Measurements from ENCODE around the gene RPTOR.

RPTOR gene

GRCh38 chr17:80941171-80941570 lies 396.5 kb downstream of the RPTOR start:
- no peak for TF ChIP-seq CTCF (IDR thresholded peaks at IDR 0.05; ENCODE audit: control insufficient read depth, insufficient read depth, low read depth, low read length, missing control alignments)
- DNase-seq (ENCODE audit: low read depth) = no peak
- no peak overlapping the region for H3K4me3 ChIP-seq (ENCODE audit: control insufficient read depth, low read depth, low read length)

- no peak for DNase-seq (ENCODE audit: low read depth)
- no peak for TF ChIP-seq CTCF (IDR thresholded peaks at IDR 0.05; ENCODE audit: control insufficient read depth, insufficient read depth, low read depth, low read length, missing control alignments)
- no peak overlapping the region for H3K4me3 ChIP-seq (ENCODE audit: control insufficient read depth, low read depth, low read length)
Observed at GRCh38 chr17:80941743-80942422, 397.2 kb downstream of the RPTOR start.

DNA sequence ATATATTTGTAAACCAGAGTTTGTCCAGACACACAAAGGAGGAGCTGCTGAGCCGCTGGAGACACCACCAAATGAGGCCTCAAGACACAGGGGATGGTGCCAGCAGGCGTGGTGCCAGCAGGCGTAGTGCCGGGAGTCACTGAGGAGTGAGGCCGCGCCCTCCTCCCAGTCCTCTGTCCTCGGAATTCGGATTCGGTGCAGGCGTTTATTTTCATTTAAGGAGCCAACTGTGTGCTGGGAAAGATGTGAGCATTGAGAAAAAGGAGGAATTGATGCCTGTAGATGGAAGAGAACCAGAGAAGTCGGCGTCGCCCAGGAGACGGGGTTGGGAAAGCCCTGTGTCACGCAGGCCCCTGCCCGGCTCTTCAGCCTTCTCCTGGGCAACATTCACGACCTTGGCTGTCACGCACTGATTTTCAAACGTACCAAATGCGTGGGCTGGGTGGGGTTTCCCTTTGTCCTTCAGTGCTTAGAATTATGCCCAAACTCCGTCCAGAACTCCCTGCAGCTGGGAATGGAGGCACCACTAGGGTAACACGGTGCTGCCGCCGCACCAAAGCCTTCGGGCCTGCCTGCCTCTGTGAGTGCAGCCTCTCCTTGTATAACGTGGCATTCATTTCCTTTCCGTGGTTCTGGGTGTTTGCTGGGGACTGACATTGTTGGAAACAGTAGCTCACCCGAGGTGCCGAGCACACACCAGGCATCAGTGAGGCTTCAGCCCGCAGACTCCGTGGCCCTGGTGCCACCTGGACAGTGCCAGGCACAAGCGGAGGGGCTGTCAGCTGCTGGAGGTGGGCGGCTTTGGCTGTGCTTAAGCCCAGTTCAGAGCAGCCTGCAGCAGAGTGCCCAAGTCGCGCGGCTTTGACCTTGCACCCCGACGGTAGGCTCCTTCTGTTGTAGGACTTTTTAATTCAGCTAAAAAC lies 398.0 kb downstream of the RPTOR start:
- peak; percentile 21 for TF ChIP-seq CTCF (IDR thresholded peaks at IDR 0.05; ENCODE audit: control insufficient read depth, insufficient read depth, low read depth, low read length, missing control alignments)
- DNase-seq (ENCODE audit: low read depth) = peak; percentile 42
- no peak overlapping the region for H3K4me3 ChIP-seq (ENCODE audit: control insufficient read depth, low read depth, low read length)

DNA sequence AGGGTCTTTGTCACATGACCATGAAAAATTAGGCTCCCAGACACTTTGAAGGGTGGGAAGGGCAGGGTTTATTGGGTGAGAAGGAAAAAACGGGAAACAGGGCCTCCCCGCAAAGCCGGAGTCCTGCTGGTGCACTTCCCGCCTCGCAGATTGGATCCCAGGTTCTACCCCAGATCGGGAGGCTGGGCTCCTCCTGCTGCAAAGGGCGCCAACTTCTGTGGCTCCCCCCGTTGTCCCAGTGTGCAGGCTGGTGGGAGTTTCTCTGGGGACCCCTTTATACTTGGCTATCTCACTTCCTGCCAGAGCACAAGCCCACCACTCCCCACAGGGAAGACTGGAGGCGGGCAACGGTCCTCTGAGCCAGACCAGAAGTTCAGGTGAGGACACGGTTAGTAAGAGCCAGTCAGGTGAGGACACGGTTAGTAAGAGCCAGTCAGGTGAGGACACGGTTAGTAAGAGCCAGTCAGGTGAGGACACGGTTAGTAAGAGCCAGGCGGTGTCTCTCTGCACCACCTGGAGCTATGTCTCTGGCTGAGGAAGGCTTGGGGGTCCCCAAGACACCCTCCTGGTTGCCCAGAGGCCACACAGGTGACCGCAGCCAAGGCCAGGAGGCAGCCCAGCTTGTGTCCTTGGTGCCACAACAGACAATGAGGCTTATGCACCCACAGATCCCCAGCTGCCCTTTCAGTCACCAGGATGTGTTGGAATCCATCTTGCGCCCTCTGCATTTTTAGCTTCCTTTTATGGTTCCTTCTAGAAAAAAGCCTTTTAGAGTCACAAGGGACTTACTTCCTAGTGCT lies 398.9 kb downstream of the RPTOR start:
- H3K4me3 ChIP-seq (ENCODE audit: control insufficient read depth, low read depth, low read length) = no peak overlapping the region
- no peak for TF ChIP-seq CTCF (IDR thresholded peaks at IDR 0.05; ENCODE audit: control insufficient read depth, insufficient read depth, low read depth, low read length, missing control alignments)
- no peak for DNase-seq (ENCODE audit: low read depth)

DNA sequence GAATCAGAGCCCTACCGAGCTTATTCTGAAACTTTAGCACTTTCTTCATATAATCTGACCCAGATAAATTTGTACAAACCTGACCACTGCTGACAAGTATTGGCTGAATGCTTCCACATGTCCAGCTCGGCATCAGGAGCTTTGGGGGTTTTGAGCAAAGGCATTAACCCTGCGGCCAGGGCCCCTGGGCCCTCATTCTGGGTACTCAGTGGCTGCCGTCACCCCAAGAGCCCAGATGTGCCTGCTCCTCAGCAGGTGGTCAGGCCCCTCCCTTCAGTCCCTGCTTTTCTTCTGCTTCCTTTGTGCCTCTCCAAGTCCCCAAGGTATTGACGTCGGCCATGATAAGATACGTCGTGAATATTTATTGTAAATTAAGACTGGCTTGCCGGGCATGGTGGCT lies 399.7 kb downstream of the RPTOR start:
- no peak for TF ChIP-seq CTCF (IDR thresholded peaks at IDR 0.05; ENCODE audit: control insufficient read depth, insufficient read depth, low read depth, low read length, missing control alignments)
- H3K4me3 ChIP-seq (ENCODE audit: control insufficient read depth, low read depth, low read length) = no peak overlapping the region
- no peak for DNase-seq (ENCODE audit: low read depth)

- H3K4me3 ChIP-seq (ENCODE audit: control insufficient read depth, low read depth, low read length) = no peak overlapping the region
- no peak for DNase-seq (ENCODE audit: low read depth)
- TF ChIP-seq CTCF (IDR thresholded peaks at IDR 0.05; ENCODE audit: control insufficient read depth, insufficient read depth, low read depth, low read length, missing control alignments) = no peak
Observed at GRCh38 chr17:80945736-80946135, 401.1 kb downstream of the RPTOR start.
